ENCODE data around the gene TNFRSF19.

TNFRSF19 gene

DNA sequence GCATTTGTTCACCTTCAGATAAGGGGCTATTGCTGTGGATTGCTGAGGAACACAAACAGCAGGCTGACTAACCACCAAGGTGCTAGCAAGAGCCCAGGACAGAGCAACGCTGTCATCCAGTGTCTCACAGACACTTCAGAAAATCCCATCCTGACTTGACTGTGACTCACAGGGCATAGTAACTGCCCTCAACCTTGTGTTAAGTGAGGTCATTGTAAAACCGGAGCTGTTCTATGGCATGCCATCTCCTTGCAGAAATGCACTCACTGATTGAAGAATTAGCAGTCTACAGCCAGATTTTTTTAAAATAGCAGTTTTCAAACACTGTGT, 51.1 kb downstream of the TNFRSF19 start:
- Histone ChIP-seq H3K4me1 (ENCODE audit: control insufficient read depth, insufficient read depth, low read length) (peaks cover 3% of the 10 kb centered on the region; the same call in 1 of the 2 replicates), H3K9me3 (ENCODE audit: control insufficient read depth, insufficient read depth, low read depth, low read length) (no peaks in the 10 kb centered on the region), H3K4me3 (ENCODE audit: low read depth, low read length) (no peak overlapping the region), H3K36me3 (ENCODE audit: control insufficient read depth in 2 of 2, insufficient read depth in 1 of 2, low read length in 2 of 2) (no peaks in the 10 kb centered on the region), H3K27ac (ENCODE audit: extremely low read depth, low read depth, low read length) (no peak overlapping the region)
- CTCF ChIA-PET = no interaction called here
- POLR2A ChIA-PET = no interaction called here
- TF ChIP-seq ZNF704 (tag by site-specific recombination; IDR thresholded peaks at IDR 0.05) (no peak), FEZF1 (tag by site-specific recombination; IDR thresholded peaks at IDR 0.05) (no peak), ZNF146 (tag by site-specific recombination; IDR thresholded peaks at IDR 0.05) (no peak), ZNF629 (tag by site-specific recombination; IDR thresholded peaks at IDR 0.05) (0 out of 2 replicates have a peak, but pooled peaks have one; percentile 29), ZBTB20 (tag by site-specific recombination; IDR thresholded peaks at IDR 0.05) (no peak), ZNF843 (tag by site-specific recombination; IDR thresholded peaks at IDR 0.05) (no peak), ZNF768 (tag by site-specific recombination; IDR thresholded peaks at IDR 0.05) (no peak), ZNF830 (tag by site-specific recombination; IDR thresholded peaks at IDR 0.05; ENCODE audit: low read depth) (no peak), ZNF600 (tag by site-specific recombination; IDR thresholded peaks at IDR 0.05) (0 out of 2 replicates have a peak, but pooled peaks have one; percentile 17), ZNF514 (tag by site-specific recombination; IDR thresholded peaks at IDR 0.05) (no peak)

GRCh38 chr13:23622985-23623384, 52.8 kb downstream of the TNFRSF19 start:
- H3K27ac ChIP-seq (ENCODE audit: extremely low read depth, low read depth, low read length) = no peak overlapping the region
- peaks cover 3% of the 10 kb centered on the region; the same call in 1 of the 2 replicates for H3K4me1 ChIP-seq (ENCODE audit: control insufficient read depth, insufficient read depth, low read length)
- POLR2A ChIA-PET = no interaction called here

GRCh38 chr13:23623394-23623793, 53.2 kb downstream of the TNFRSF19 start:
- no peaks in the 10 kb centered on the region for H3K36me3 ChIP-seq (ENCODE audit: control insufficient read depth in 2 of 2, insufficient read depth in 1 of 2, low read length in 2 of 2)
- H3K4me1 ChIP-seq (ENCODE audit: control insufficient read depth, insufficient read depth, low read length) = no peaks in the 10 kb centered on the region; the same call in 1 of the 2 replicates
- no peak for TF ChIP-seq ZNF843 (tag by site-specific recombination; IDR thresholded peaks at IDR 0.05)
- H3K27ac ChIP-seq (ENCODE audit: extremely low read depth, low read depth, low read length) = no peak overlapping the region
- no peak overlapping the region for H3K4me3 ChIP-seq (ENCODE audit: low read depth, low read length)
- ChIA-PET POLR2A (no interaction called here), CTCF (no interaction called here)
- H3K9me3 ChIP-seq (ENCODE audit: control insufficient read depth, insufficient read depth, low read depth, low read length) = no peaks in the 10 kb centered on the region

More at GRCh38 chr13:23622985-23623384, 52.8 kb downstream of the TNFRSF19 start:
- Histone ChIP-seq H3K9me3 (ENCODE audit: control insufficient read depth, insufficient read depth, low read depth, low read length) (no peaks in the 10 kb centered on the region), H3K36me3 (ENCODE audit: control insufficient read depth in 2 of 2, insufficient read depth in 1 of 2, low read length in 2 of 2) (no peaks in the 10 kb centered on the region), H3K4me3 (ENCODE audit: low read depth, low read length) (no peak overlapping the region)
- CTCF ChIA-PET = no interaction called here
- TF ChIP-seq, protein P1, sequence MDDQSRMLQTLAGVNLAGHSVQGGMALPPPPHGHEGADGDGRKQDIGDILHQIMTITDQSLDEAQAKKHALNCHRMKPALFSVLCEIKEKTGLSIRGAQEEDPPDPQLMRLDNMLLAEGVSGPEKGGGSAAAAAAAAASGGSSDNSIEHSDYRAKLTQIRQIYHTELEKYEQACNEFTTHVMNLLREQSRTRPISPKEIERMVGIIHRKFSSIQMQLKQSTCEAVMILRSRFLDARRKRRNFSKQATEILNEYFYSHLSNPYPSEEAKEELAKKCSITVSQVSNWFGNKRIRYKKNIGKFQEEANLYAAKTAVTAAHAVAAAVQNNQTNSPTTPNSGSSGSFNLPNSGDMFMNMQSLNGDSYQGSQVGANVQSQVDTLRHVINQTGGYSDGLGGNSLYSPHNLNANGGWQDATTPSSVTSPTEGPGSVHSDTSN (CRISPR knock-in tag; IDR thresholded peaks at IDR 0.05) = no peak
- TF ChIP-seq MZF1 (tag by site-specific recombination; IDR thresholded peaks at IDR 0.05; ENCODE audit: borderline replicate concordance) = peak; percentile 26; the same call in 1 of the 2 replicates
- TF ChIP-seq, protein P2, sequence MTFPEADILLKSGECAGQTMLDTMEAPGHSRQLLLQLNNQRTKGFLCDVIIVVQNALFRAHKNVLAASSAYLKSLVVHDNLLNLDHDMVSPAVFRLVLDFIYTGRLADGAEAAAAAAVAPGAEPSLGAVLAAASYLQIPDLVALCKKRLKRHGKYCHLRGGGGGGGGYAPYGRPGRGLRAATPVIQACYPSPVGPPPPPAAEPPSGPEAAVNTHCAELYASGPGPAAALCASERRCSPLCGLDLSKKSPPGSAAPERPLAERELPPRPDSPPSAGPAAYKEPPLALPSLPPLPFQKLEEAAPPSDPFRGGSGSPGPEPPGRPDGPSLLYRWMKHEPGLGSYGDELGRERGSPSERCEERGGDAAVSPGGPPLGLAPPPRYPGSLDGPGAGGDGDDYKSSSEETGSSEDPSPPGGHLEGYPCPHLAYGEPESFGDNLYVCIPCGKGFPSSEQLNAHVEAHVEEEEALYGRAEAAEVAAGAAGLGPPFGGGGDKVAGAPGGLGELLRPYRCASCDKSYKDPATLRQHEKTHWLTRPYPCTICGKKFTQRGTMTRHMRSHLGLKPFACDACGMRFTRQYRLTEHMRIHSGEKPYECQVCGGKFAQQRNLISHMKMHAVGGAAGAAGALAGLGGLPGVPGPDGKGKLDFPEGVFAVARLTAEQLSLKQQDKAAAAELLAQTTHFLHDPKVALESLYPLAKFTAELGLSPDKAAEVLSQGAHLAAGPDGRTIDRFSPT (tag by site-specific recombination; IDR thresholded peaks at IDR 0.05) = no peak

- no peaks in the 10 kb centered on the region for H3K36me3 ChIP-seq (ENCODE audit: control insufficient read depth in 2 of 2, insufficient read depth in 1 of 2, low read length in 2 of 2)
- H3K27ac ChIP-seq (ENCODE audit: extremely low read depth, low read depth, low read length) = no peak overlapping the region
- H3K4me1 ChIP-seq (ENCODE audit: control insufficient read depth, insufficient read depth, low read length) = peaks cover 23% of the 10 kb centered on the region
- no peak overlapping the region for H3K4me3 ChIP-seq (ENCODE audit: low read depth, low read length)
- H3K9me3 ChIP-seq (ENCODE audit: control insufficient read depth, insufficient read depth, low read depth, low read length) = no peaks in the 10 kb centered on the region
- CTCF ChIA-PET = interaction anchor here (0.6 kb wide), 1 partner anchor 1429 kb away, joined by 3 read pairs; no protein-coding TSS in a partner anchor
- POLR2A ChIA-PET = no interaction called here
- TF ChIP-seq ZBTB8A (tag by site-specific recombination; IDR thresholded peaks at IDR 0.05) = no peak
- no peak for TF ChIP-seq ZNF610 (tag by site-specific recombination; IDR thresholded peaks at IDR 0.05; ENCODE audit: borderline replicate concordance)
- TF ChIP-seq, protein P3, sequence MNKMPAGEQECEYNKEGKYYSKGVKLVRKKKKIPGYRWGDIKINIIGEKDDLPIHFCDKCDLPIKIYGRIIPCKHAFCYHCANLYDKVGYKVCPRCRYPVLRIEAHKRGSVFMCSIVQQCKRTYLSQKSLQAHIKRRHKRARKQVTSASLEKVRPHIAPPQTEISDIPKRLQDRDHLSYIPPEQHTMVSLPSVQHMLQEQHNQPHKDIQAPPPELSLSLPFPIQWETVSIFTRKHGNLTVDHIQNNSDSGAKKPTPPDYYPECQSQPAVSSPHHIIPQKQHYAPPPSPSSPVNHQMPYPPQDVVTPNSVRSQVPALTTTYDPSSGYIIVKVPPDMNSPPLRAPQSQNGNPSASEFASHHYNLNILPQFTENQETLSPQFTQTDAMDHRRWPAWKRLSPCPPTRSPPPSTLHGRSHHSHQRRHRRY (tag by site-specific recombination; IDR thresholded peaks at IDR 0.05) = no peak
- TF ChIP-seq PRDM10 (tag by site-specific recombination; IDR thresholded peaks at IDR 0.05) = no peak
Measured at GRCh38 chr13:23626700-23627099, 56.5 kb downstream of the TNFRSF19 start.

All from HEK293 (cell line).